Measurements from ENCODE around the gene RHOBTB3.
"Not testable (repeated sequence)": the region's sequence is repeated elsewhere in the genome, so short reads cannot be mapped to it uniquely, and the experiment has no call there.

The RHOBTB3 gene

GRCh38 chr5:95825495-95825894, 94.4 kb downstream of the RHOBTB3 start:
- H3K27ac ChIP-seq = no peak overlapping the region
- no peak for DNase-seq (ENCODE audit: low read depth, low spot score)
- H3K9me3 ChIP-seq (ENCODE audit: low read depth, low read length) = no peaks in the 10 kb centered on the region
- no peak for TF ChIP-seq EZH2 (IDR thresholded peaks at IDR 0.05)
- TF ChIP-seq FOXP2 (optimal IDR thresholded peaks at IDR 0.05; ENCODE audit: control extremely low read depth, extremely low read length, insufficient read depth) = no peak
- no peak for TF ChIP-seq POLR2AphosphoS5 (IDR thresholded peaks at IDR 0.05; ENCODE audit: borderline replicate concordance, low read depth, low read length)
- no peak overlapping the region for H3K4me3 ChIP-seq
- no peak overlapping the region for H3K9ac ChIP-seq (ENCODE audit: insufficient read length)
- no peaks in the 10 kb centered on the region for H3K36me3 ChIP-seq (ENCODE audit: insufficient read depth, low read length)

GRCh38 chr5:95826949-95827891, 96.1 kb downstream of the RHOBTB3 start:
- H3K9me3 ChIP-seq (ENCODE audit: low read depth, low read length) = no peaks in the 10 kb centered on the region
- no peaks in the 10 kb centered on the region for H3K36me3 ChIP-seq (ENCODE audit: insufficient read depth, low read length)
- H3K4me3 ChIP-seq = no peak overlapping the region
- TF ChIP-seq EZH2 (IDR thresholded peaks at IDR 0.05) (no peak), POLR2AphosphoS5 (IDR thresholded peaks at IDR 0.05; ENCODE audit: borderline replicate concordance, low read depth, low read length) (no peak), FOXP2 (optimal IDR thresholded peaks at IDR 0.05; ENCODE audit: control extremely low read depth, extremely low read length, insufficient read depth) (no peak)
- no peak for DNase-seq (ENCODE audit: low read depth, low spot score)
- no peak overlapping the region for H3K9ac ChIP-seq (ENCODE audit: insufficient read length)
- H3K27ac ChIP-seq = no peak overlapping the region

GRCh38 chr5:95827892-95828246, 96.7 kb downstream of the RHOBTB3 start:
- Histone ChIP-seq H3K27ac (no peak overlapping the region), H3K36me3 (ENCODE audit: insufficient read depth, low read length) (no peaks in the 10 kb centered on the region), H3K9ac (ENCODE audit: insufficient read length) (no peak overlapping the region), H3K9me3 (ENCODE audit: low read depth, low read length) (no peaks in the 10 kb centered on the region), H3K4me3 (no peak overlapping the region)
- TF ChIP-seq EZH2 (IDR thresholded peaks at IDR 0.05) (no peak), FOXP2 (optimal IDR thresholded peaks at IDR 0.05; ENCODE audit: control extremely low read depth, extremely low read length, insufficient read depth) (no peak), POLR2AphosphoS5 (IDR thresholded peaks at IDR 0.05; ENCODE audit: borderline replicate concordance, low read depth, low read length) (no peak)
- DNase-seq (ENCODE audit: low read depth, low spot score) = no peak

- TF ChIP-seq EZH2 (IDR thresholded peaks at IDR 0.05) (no peak), FOXP2 (optimal IDR thresholded peaks at IDR 0.05; ENCODE audit: control extremely low read depth, extremely low read length, insufficient read depth) (no peak), POLR2AphosphoS5 (IDR thresholded peaks at IDR 0.05; ENCODE audit: borderline replicate concordance, low read depth, low read length) (no peak)
- H3K9ac ChIP-seq (ENCODE audit: insufficient read length) = no peak overlapping the region
- no peak for DNase-seq (ENCODE audit: low read depth, low spot score)
- no peak overlapping the region for H3K27ac ChIP-seq
- H3K9me3 ChIP-seq (ENCODE audit: low read depth, low read length) = no peaks in the 10 kb centered on the region
- no peaks in the 10 kb centered on the region for H3K36me3 ChIP-seq (ENCODE audit: insufficient read depth, low read length)
- H3K4me3 ChIP-seq = no peak overlapping the region
Observed at GRCh38 chr5:95830226-95830625, 99.1 kb downstream of the RHOBTB3 start.

GRCh38 chr5:95832664-95833063, 101.5 kb downstream of the RHOBTB3 start:
- H3K27ac ChIP-seq = no peak overlapping the region
- H3K36me3 ChIP-seq (ENCODE audit: insufficient read depth, low read length) = no peaks in the 10 kb centered on the region
- H3K9me3 ChIP-seq (ENCODE audit: low read depth, low read length) = no peaks in the 10 kb centered on the region
- no peak overlapping the region for H3K9ac ChIP-seq (ENCODE audit: insufficient read length)
- no peak for DNase-seq (ENCODE audit: low read depth, low spot score)
- no peak overlapping the region for H3K4me3 ChIP-seq
- TF ChIP-seq POLR2AphosphoS5 (IDR thresholded peaks at IDR 0.05; ENCODE audit: borderline replicate concordance, low read depth, low read length) = no peak
- no peak for TF ChIP-seq FOXP2 (optimal IDR thresholded peaks at IDR 0.05; ENCODE audit: control extremely low read depth, extremely low read length, insufficient read depth)
- TF ChIP-seq EZH2 (IDR thresholded peaks at IDR 0.05) = no peak

GRCh38 chr5:95835682-95836385, 104.7 kb downstream of the RHOBTB3 start:
- Histone ChIP-seq H3K27ac (no peak overlapping the region), H3K36me3 (ENCODE audit: insufficient read depth, low read length) (no peaks in the 10 kb centered on the region), H3K9ac (ENCODE audit: insufficient read length) (no peak overlapping the region), H3K9me3 (ENCODE audit: low read depth, low read length) (no peaks in the 10 kb centered on the region), H3K4me3 (peak overlapping the region; percentile 74)
- no peak for DNase-seq (ENCODE audit: low read depth, low spot score)
- no peak for TF ChIP-seq FOXP2 (optimal IDR thresholded peaks at IDR 0.05; ENCODE audit: control extremely low read depth, extremely low read length, insufficient read depth)
- no peak for TF ChIP-seq EZH2 (IDR thresholded peaks at IDR 0.05)
- no peak for TF ChIP-seq POLR2AphosphoS5 (IDR thresholded peaks at IDR 0.05; ENCODE audit: borderline replicate concordance, low read depth, low read length)

GRCh38 chr5:95836544-95836943, 105.4 kb downstream of the RHOBTB3 start:
- DNase-seq (ENCODE audit: low read depth, low spot score) = no peak
- H3K27ac ChIP-seq = no peak overlapping the region

GRCh38 chr5:95836971-95837370, 105.8 kb downstream of the RHOBTB3 start:
- DNase-seq (ENCODE audit: low read depth, low spot score); H3K36me3 ChIP-seq (ENCODE audit: insufficient read depth, low read length); H3K9me3 ChIP-seq (ENCODE audit: low read depth, low read length); H3K4me3 ChIP-seq; H3K9ac ChIP-seq (ENCODE audit: insufficient read length); H3K27ac ChIP-seq: not testable (repeated sequence)

More at GRCh38 chr5:95836544-95836943, 105.4 kb downstream of the RHOBTB3 start:
- H3K9me3 ChIP-seq (ENCODE audit: low read depth, low read length) = no peaks in the 10 kb centered on the region
- H3K4me3 ChIP-seq = no peak overlapping the region
- TF ChIP-seq POLR2AphosphoS5 (IDR thresholded peaks at IDR 0.05; ENCODE audit: borderline replicate concordance, low read depth, low read length) = no peak
- TF ChIP-seq FOXP2 (optimal IDR thresholded peaks at IDR 0.05; ENCODE audit: control extremely low read depth, extremely low read length, insufficient read depth) = no peak
- TF ChIP-seq EZH2 (IDR thresholded peaks at IDR 0.05) = no peak
- no peak overlapping the region for H3K9ac ChIP-seq (ENCODE audit: insufficient read length)
- H3K36me3 ChIP-seq (ENCODE audit: insufficient read depth, low read length) = no peaks in the 10 kb centered on the region
